Muscle of back (tissue), 13 donors: Measurements from ENCODE around the gene ART3. TPM values are rescaled to one million over a fixed set of nuclear protein-coding genes. Genes with fewer than 3 reads are reported as not detected.
"Not testable (repeated sequence)": the region's sequence is repeated elsewhere in the genome, so short reads cannot be mapped to it uniquely, and the experiment has no call there.

Source experiments
- DNase-seq, 3 donors: peaks; one replicate each; pipeline versions ENCODE4 v3.0.0 to v3.0.0-alpha.2; 2013
- long read RNA-seq, 9 donors: transcript quantifications; one replicate each; lab custom pipeline, GENCODE V29; 2026
- polyA plus RNA-seq, 10 donors: library from polyadenylated mRNA; unstranded; fragments of 120-200 nt; gene quantifications; one replicate each; pipeline ENCODE4 v1.2.1, GENCODE V29; 2013; ENCODE audit not compliant: insufficient read length in 10 of 10

ART3 gene, protein sequence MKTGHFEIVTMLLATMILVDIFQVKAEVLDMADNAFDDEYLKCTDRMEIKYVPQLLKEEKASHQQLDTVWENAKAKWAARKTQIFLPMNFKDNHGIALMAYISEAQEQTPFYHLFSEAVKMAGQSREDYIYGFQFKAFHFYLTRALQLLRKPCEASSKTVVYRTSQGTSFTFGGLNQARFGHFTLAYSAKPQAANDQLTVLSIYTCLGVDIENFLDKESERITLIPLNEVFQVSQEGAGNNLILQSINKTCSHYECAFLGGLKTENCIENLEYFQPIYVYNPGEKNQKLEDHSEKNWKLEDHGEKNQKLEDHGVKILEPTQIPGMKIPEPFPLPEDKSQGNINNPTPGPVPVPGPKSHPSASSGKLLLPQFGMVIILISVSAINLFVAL
- polyA plus RNA-seq: 10 to 100 TPM; 13.4 to 45.6 (median 26.2) TPM
- long read RNA-seq, donor 1: 0 reads
- long read RNA-seq, donor 2, partial matches to known transcripts: 0 of 1 reads
- long read RNA-seq, donor 2, other reads (novel, unspliced or antisense): 0 of 1 reads
- long read RNA-seq, donor 3: 0 reads
- long read RNA-seq, donor 4: 0 reads
- long read RNA-seq, donor 5, partial matches to known transcripts: 0 of 1 reads
- long read RNA-seq, donor 5, other reads (novel, unspliced or antisense): 0 of 1 reads
- long read RNA-seq, donor 6: 0 reads
- long read RNA-seq, donor 7, partial matches to known transcripts: 0 of 1 reads
- long read RNA-seq, donor 7, other reads (novel, unspliced or antisense): 0 of 1 reads
- long read RNA-seq, donor 8, partial matches to known transcripts: 0 of 1 reads
- long read RNA-seq, donor 8, other reads (novel, unspliced or antisense): 0 of 1 reads
- long read RNA-seq, donor 9: 0 reads

DNA sequence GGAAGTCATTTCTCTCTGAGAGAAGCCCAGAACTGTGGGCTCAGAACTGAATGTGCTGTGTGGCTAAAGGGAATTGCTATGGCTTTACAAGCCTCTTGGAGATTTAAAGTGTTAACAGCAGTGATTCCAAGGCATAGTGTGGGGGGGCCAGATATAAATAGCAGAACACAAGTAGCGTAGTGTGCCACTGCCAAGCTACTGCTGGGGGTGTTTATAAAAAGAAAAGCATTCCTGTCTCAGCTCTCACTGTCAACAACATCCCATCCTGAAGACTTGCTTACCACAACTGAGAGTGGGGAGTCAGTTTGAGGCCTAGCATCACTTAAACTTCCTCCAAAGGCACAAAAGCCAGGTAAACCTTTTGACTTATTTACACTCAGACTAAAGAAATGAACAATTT is at the start of gene ART3:
Gene ART3 (plus strand): TSS at position 242 of the 400 bp plus-strand sequence. CDS start 1,181 bp downstream, outside the sequence.
- DNase-seq: peak; percentile 16 to 57 (median 23)

DNA sequence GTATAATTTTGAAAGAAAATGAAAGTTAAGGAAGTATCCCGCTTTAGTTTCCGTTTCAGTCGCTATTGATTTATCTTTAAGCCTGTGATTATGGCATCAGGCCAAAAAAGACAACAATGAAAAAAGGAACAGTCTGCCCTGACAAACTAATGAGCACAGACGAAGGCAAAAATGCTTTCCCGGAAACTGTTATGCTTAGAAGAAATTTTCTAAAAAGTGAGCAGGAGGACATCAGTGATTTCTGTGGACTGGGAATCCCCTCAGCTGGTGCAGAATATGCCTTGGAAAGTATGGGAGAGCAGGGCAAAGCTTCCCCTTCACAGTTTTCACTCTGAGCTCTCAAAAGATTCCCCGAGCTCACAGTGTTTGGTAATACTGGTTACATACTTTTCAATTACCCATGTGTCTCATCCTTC is 46.2 kb upstream of the ART3 start:
- peak in 2 of 3 donors; percentile 16 to 53 for DNase-seq

DNA sequence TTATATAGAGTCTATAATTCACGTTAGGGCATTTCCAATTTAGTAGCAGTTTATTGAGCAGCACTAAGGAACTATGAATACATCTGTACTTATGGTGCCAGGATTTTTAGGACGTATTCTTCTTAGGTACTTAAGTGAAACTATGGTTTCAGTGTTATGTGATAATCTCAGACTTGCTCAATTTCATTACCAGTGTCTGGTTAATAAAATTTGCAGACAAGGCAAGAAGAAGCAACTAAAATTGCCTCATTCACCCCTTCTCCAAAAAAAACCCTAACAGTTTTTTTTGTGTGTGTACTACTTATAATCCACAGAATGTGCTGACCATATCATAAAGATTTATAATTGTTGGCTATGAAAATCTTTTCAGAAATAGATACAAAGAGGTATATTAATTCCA is 45.2 kb upstream of the ART3 start:
- no peak for DNase-seq

DNA sequence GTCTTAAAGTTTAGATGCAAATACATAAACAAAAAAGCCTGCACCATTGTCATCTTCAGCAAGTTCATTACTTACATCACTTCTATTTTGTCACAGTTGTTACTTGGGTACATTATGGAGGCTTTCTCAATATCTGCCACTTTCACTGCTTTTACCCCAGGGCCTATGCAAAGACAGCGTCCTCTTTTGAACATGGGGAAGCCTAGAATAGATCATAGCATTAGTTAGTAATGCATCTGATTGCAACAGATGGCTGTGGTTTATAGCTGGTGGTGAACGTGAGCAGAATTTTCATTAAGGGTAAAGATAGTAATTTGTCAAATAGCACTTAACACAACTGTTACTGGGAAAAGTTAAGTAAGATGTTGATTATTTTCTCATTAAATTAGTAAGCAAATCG is 39.4 kb upstream of the ART3 start:
- no peak for DNase-seq

DNA sequence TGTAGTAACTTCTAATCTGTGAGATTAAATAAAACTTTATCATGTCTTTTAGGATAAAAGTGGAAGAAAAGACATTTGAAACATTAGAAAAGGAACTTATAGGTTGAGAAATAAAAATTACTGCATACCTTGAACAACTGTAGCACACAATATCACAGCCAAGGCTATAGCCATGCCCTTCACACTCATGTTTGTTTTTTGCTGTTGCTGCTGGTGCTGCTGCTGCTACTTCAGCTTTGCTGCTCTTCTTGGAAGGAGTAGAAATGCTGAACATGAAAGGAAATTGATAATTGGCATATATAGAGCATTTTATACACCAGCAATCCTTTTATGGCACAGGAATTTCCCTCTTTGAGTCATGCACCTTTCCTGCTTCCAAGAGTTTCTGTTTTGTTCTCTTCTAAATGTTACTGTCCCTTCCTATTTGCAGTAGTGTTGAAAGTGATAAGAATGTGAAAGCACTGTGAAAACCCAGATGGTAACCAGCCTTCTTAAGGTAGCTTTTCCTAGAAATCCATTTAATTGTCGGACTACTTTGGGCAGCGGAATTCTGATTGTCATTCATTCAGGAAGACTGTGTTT is 38.6 kb upstream of the ART3 start, which contains the start of gene CXCL11:
Gene CXCL11 (minus strand): TSS at position 272 of the 582 bp plus-strand sequence. CDS start 83 bp downstream, at position 189.
- no peak for DNase-seq

DNA sequence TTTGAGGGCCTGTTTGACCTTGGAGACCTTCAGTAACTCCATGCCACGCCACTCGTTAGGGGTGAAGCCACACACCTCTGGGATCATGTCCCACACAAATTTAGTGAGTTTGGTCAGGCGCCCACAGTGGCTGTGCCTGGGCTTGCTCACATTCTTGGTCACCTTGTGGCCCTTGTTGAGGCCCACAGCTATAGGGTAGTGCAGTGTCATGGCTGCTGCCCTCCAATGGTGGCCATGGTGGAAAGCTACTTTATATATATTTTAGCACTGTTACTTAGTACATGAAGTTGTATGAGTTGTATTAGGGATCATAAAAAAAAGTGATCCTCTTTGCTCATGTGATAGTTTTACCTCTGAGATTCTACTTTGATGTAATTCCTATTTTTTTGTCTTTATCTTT is 37.7 kb upstream of the ART3 start:
- DNase-seq: no peak

DNA sequence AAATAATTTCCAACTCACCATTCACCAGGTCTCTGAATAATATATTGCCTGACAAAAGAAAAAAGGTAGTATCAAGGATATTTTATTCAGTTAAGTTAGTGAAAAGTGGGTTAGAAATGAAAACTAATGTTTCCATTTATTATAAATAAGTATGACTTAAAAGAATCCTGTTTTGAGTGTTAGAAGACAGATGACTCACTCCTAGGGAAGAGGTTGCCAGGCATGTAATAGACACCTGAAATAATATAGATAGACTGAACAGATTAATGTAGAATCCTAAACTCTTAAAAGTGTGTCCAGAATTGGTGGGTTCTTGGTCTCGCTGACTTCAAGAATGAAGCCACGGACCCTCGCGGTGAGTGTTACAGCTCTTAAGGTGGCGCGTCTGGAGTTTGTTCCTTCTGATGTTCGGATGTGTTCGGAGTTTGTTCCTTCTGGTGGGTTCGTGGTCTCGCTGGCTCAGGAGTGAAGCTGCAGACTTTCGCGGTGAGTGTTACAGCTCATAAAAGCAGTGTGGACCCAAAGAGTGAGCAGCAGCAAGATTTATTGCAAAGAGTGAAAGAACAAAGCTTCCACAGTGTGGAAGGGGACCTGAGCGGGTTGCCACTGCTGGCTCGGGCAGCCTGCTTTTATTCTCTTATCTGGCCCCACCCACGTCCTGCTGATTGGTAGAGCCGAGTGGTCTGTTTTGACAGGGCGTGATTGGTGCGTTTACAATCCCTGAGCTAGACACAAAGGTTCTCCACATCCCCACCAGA is 32.1 kb upstream of the ART3 start:
- not testable (repeated sequence) for DNase-seq

DNA sequence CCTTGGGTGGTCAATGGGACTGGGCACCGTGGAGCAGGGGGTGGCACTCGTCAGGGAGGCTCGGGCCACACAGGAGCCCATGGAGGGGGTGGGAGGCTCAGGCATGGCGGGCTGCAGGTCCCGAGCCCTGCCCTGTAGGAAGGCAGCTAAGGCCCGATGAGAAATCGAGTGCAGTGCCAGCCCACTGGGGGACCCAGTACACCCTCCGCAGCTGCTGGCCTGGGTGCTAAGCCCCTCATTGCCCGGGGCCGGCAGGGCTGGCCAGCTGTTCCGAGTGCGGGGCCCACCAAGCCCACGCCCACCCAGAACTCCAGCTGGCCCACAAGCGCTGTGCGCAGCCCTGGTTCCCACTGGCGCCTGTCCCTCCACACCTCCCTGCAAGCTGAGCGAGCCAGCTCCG is 31.2 kb upstream of the ART3 start:
- DNase-seq: not testable (repeated sequence)

DNA sequence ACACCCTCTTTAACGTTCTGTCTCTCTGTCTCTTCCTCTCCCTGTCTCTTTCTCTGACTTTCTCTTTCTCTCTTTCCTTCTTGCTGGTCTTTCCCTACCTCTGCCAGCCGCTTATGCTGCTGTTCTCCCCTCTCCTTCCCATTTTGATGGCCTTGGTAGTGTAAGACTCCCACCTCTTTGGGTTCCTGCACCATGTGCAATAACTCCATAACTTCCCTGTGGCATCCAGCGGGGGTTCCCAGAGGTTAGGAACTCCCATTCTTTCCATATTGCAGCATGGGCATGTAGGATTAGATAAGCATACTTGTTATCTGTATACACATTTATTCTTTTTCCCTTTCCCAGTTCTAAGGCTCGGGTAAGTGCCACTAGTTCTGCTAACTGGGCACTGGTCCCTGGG is 29.8 kb upstream of the ART3 start:
- not testable (repeated sequence) for DNase-seq

DNA sequence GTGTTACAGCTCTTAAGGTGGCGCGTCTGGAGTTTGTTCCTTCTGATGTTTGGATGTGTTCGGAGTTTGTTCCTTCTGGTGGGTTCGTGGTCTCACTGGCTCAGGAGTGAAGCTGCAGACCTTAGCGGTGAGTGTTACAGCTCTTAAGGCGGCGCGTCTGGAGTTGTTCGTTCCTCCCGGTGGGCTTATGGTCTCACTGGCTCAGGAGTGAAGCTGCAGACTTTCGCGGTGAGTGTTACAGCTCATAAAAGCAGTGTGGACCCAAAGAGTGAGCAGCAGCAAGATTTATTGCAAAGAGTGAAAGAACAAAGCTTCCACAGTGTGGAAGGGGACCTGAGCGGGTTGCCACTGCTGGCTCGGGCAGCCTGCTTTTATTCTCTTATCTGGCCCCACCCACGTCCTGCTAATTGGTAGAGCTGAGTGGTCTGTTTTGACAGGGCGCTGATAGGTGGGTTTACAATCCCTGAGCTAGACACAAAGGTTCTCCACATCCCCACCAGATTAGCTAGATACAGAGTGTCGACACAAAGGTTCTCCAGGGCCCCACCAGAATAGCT is 24.6 kb upstream of the ART3 start:
- not testable (repeated sequence) for DNase-seq

DNA sequence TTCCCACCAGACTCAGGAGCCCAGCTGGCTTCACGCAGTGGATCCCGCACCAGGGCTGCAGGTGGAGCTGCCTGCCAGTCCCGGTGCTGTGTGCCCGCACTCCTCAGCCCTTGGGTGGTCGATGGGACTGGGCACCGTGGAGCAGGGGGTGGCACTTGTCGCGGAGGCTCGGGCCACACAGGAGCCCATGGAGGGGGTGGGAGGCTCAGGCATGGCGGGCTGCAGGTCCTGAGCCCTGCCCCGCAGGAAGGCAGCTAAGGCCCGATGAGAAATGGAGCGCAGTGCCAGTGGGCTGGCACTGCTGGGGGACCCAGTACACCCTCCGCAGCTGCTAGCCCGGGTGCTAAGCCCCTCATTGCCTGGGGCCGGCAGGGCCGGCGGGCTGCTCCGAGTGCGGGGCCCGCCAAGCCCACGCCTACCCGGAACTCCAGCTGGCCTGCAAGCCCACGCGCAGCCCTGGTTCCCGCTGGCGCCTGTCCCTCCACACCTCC is 23.9 kb upstream of the ART3 start:
- not testable (repeated sequence) for DNase-seq

DNA sequence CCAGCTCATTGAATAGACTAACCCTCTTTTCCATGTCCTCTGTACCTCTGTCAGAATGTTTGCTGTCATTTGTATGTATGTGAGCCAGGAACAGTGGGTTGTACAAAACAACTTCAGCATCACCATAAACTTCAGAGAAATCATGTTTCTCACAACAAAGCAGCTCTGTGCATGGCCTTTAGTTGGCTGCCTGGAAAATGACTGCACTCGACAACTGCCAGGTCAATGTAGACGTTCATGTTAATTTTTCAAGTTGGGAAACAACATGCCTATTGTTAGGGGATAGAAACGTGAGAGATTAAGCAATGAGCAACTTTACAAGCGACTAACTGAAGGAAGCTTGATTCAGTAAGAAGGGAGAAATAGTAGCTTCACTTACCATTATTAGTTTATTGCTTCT is 20.8 kb upstream of the ART3 start:
- no peak for DNase-seq

DNA sequence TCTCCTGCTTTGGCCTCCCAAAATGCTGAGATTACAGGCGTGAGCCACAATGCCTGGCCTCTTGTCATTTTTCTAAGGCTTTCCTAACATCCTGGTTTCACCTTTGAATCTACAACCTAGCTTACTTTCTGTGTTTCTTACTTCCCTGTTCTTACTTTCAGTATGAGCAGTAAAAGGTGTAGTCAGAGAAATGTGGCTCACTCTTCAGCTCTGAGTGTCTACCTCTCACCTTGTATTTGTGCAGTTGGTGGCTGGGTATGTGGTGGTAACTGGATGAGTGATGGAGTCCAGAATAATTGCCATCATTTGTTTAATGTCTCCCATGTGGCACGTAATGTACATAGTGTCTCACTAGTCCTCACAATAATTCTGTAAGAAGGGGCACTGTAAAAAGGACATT is 19.5 kb upstream of the ART3 start:
- no peak for DNase-seq

DNA sequence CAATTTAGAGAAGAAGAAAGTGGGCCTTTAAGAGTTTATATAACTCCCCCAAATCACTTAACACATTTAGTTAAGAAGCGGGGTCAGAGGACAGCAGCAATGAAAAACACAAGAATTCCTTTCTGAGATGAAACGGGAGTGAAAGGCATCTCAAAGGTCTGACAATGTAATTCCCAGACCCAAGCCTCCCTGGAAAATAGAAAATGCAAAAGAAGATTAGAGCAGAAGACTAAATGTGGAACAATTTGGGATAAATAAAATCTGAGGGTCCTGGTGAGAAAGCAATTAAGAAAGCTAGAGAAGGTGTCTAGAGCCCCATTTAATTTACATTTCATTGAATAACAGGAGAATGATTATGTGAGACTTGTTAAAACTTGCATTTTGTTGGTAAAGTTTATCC is 19.1 kb upstream of the ART3 start:
- no peak for DNase-seq

DNA sequence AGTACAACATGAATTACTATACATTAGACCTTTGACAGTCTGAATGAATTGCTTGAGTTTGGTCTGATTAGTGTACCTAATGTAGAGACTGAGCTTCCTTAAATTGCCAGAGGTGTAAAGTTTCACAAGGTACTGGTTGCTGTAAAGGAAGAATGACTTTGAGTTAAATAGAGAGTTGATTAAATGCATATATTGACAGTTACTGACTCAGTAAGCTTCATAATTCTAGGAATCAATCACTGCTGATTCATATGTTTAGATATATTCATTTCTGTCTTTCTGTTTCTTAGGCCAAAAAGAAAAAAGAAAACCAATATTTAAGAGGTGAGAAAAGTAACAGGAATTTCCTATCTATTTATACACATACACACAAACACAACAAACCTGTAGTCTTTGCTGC is 16.2 kb upstream of the ART3 start:
- no peak for DNase-seq

DNA sequence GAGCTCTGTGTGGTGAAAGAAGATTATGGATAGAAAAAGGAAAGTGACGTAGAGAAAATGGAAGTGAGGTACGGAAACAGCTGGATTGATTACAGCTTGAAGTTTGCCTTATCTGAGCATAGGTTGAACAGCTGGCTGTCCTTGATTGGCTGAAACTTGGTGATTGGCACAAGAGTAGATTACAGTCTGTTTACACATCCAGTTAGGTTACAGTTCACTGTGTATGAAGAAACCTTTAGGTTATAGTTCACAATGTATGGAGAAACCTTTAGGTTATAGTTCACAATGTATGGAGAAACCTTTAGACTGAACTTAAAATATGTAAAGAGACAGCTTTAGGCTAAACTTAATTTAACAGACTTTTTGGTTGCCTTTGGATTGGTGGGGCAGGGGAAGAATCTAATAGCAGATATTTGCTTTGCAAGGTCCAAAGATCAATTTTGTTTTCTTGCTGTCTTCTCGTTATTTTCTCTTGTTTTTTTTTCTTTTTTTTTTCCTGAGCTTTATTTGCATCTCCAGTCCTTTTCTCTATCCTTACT is 15.6 kb upstream of the ART3 start:
- no peak for DNase-seq

DNA sequence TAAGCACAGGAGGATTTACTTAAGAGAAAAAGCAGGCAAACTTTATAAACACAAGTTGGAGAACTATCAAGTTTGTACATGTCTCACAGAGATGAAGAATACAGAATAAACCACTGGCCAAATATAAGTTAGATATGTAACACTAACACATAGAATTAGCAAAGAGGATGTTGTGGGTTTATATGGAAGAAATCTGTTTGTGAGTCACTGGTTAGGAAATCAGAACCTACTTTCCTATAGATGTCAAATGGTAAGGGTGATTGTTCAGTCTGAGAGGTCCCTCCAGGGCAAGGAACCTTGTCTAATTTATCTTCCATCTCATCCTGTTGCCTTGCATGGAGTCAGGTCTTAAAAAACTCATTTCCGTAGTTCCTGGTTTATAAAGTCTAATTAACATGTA is 14.8 kb upstream of the ART3 start:
- DNase-seq: no peak

DNA sequence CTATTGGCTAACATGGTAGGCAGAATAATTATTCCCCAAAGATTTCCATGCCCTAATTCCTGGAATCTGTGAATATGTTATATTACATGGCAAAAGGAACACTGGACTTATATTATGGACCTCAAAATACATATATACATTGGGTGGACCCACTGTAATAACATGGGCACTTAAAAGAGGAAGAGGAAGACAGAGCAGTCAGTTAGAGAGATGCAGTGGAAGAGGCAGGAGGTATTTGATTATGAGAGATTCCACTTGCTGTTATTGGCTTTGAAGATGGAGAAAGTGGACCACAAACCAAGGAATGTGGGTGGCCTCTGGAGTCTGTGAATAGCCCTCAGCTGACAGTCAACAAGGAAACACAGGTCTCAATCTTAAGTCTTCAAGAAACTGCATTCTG is 14.0 kb upstream of the ART3 start:
- DNase-seq: no peak

DNA sequence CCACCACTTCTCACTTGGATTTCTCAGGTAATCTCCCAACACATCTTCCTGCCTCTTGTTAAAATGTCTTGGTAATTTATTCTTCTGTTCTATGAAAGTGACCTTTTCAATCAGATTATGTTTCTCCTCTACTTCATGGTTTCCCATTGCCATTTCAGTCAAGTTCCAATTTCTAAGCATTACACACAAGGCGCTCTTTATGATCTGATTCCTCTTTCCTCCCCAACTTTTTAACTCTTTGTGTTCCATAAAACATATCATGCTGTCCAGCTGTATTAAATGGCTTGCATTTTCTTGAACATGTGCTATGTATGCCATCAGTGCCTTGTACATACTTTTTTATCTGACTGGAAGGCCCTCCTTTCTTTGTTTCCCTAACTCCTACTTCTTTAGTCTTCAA is 13.1 kb upstream of the ART3 start:
- DNase-seq: no peak

DNA sequence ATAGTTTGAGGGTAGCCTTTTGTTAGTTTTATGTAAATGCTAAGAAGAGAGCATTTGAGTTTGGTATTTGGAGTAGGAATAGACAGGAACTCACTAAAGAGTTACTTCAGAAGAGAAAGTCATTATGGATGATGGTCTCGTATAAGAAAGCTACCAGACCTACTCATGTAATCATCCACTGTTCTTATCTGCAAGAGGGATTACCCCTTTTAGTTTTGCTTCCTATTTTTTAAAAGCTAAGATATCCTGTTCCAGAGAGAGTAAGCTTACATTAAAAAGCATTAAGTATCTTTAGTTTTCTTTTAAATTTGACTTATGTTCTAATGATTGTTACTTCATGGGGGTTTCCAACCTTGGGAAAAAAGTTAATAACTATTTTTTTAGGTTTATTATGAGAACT is 12.5 kb upstream of the ART3 start:
- DNase-seq: no peak

DNA sequence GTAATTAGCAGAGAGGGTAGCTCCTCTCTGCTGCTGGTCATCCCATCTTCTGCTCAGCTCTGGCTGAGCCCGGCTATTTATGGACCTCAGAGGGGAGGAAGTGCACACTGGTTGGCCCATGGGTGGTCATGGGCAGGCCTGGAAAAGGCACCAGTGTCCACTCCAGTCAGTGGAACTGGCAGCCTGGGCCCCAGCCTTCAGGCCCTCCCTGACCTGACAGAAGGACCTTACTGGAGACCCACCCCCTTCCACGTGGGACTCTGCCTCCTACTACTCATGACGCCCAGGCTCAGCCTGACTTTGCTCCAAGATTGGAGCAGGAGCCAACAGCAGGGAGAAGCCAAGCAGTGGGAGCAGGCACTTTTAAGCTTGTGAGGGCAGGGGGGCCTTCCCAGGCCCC is 8.0 kb upstream of the ART3 start:
- no peak for DNase-seq
